Measurements from ENCODE around the gene NOS1AP.

The NOS1AP gene

DNA sequence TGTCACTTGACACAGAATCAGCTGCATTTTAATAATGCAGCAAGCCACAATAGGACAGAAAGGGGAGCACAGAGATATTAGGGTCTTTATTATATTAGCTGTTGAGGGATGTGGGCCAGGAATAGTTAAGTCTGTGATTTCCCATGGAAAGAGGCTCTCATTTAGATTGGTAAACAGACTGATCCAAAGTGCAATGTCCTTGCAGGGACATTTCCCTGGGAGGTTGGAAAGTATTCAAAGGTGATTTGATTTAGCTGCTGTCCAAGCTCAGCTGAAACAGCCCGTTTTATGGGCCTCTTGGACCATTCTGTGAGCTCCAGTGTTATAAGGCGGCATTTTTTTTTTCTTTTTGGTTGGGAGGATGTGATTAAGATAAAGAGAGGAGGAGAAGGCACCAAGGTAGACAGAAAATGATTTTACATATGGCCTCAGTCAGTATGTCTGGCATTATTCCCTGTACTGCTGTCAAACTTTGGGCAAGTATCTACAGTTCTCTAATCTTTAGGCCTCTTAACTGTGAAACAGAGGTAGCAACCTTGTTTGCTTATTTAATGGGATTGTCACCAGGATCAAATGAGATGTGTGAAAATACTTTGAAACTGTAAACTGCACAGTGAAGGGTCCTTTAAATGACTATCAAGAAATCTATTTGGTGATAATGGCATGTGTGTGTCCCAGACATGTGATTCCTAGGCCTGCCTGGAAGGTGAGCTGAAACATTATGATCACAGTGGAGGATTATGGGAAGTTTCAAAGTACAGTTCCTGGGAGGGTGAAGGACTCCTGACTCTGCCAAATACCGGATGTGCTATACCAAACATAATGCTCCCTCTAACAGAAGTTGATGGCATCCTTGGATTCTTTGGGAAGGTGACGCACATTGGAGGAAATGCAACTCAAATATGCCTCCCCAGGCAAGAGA is 62.2 kb downstream of the NOS1AP start:
- H3K4me3 ChIP-seq (ENCODE audit: insufficient read depth in 1 of 2, low read depth in 1 of 2, low read length in 2 of 2) = no peak overlapping the region

DNA sequence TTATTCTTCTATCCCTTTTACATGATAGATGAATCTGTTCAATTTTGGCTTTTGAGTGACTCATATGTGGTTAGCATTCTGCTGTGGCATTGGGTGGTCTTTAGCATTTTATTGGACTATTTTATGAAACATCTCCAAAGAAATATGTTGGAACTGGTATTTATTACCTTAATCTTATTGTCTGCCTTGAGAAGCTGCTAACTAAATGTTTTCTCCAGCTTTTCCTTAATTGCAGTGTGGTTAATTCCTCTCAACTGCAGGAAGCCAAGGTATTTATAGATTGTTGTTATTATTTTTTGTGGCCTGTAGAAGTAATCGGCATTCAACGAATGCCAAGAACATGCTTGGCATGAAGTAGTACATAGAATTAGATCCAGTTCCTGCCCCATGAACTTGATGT is 64.1 kb downstream of the NOS1AP start:
- WGBS = 36% methylated on average over 2 of the region's 2 CpGs
- Histone ChIP-seq H3K4me3 (ENCODE audit: insufficient read depth in 1 of 2, low read depth in 1 of 2, low read length in 2 of 2) (no peak overlapping the region), H3K18ac (ENCODE audit: low read depth in 1 of 2, low read length in 2 of 2) (no peak overlapping the region), H4K91ac (ENCODE audit: low read length) (no peak overlapping the region), H3K36me3 (ENCODE audit: control insufficient read depth in 1 of 2, insufficient read depth in 2 of 2, low read depth in 1 of 2, low read length in 2 of 2) (peaks cover 0 to under 1% of the 10 kb centered on the region in 2 experiments), H4K8ac (ENCODE audit: low read length) (no peak overlapping the region), H2BK5ac (ENCODE audit: low read depth, low read length, poor library complexity, severe bottlenecking) (no peak overlapping the region), H3K9ac (ENCODE audit: low read length) (no peak overlapping the region), H3K4ac (ENCODE audit: low read depth in 1 of 2, low read length in 2 of 2) (no peak overlapping the region), H2BK120ac (ENCODE audit: low read depth, low read length) (no peak overlapping the region), H3K4me1 (ENCODE audit: control insufficient read depth, insufficient read depth, low read depth, low read length) (peaks cover 8% of the 10 kb centered on the region), H3K79me1 (replicated peaks; ENCODE audit: low read length, poor library complexity, severe bottlenecking) (peaks cover 2% of the 10 kb centered on the region), H2BK15ac (ENCODE audit: low read depth, poor library complexity, severe bottlenecking) (no peak overlapping the region), H3K27me3 (ENCODE audit: control insufficient read depth in 1 of 2, insufficient read depth in 1 of 2, low read length in 2 of 2) (no peaks in the 10 kb centered on the region), H2AK5ac (ENCODE audit: low read length, severe bottlenecking) (no peak overlapping the region), H3K9me3 (ENCODE audit: control insufficient read depth, low read length) (no peaks in the 10 kb centered on the region), H3K27ac (ENCODE audit: low read length, poor library complexity, severe bottlenecking) (no peak overlapping the region), H2BK12ac (ENCODE audit: low read length in 2 of 2) (no peak overlapping the region), H3K4me2 (ENCODE audit: low read length, poor library complexity, severe bottlenecking) (no peak overlapping the region), H2AFZ (ENCODE audit: low read depth, low read length) (no peak overlapping the region), H3K23ac (ENCODE audit: low read length in 2 of 2) (no peak overlapping the region), H3K14ac (ENCODE audit: low read length in 2 of 2) (no peak overlapping the region)
- no peak for DNase-seq

More for the DNA sequence above, 62.2 kb downstream of the NOS1AP start:
- H3K14ac ChIP-seq (ENCODE audit: low read length in 2 of 2) = no peak overlapping the region
- no peaks in the 10 kb centered on the region for H3K4me1 ChIP-seq (ENCODE audit: control insufficient read depth, insufficient read depth, low read depth, low read length)
- no peak overlapping the region for H2BK120ac ChIP-seq (ENCODE audit: low read depth, low read length)
- no peak overlapping the region for H2BK12ac ChIP-seq (ENCODE audit: low read length in 2 of 2)
- H2BK15ac ChIP-seq (ENCODE audit: low read depth, poor library complexity, severe bottlenecking) = no peak overlapping the region
- H3K27me3 ChIP-seq (ENCODE audit: control insufficient read depth in 1 of 2, insufficient read depth in 1 of 2, low read length in 2 of 2) = no peaks in the 10 kb centered on the region
- no peak overlapping the region for H3K4ac ChIP-seq (ENCODE audit: low read depth in 1 of 2, low read length in 2 of 2)
- no peaks in the 10 kb centered on the region for H3K79me1 ChIP-seq (replicated peaks; ENCODE audit: low read length, poor library complexity, severe bottlenecking)
- H3K23ac ChIP-seq (ENCODE audit: low read length in 2 of 2) = no peak overlapping the region
- H4K91ac ChIP-seq (ENCODE audit: low read length) = no peak overlapping the region
- no peak overlapping the region for H3K18ac ChIP-seq (ENCODE audit: low read depth in 1 of 2, low read length in 2 of 2)
- WGBS = 57% methylated on average over 3 of the region's 4 CpGs
- H3K36me3 ChIP-seq (ENCODE audit: control insufficient read depth in 1 of 2, insufficient read depth in 2 of 2, low read depth in 1 of 2, low read length in 2 of 2) = no peaks in the 10 kb centered on the region
- no peak overlapping the region for H2BK5ac ChIP-seq (ENCODE audit: low read depth, low read length, poor library complexity, severe bottlenecking)
- H2AFZ ChIP-seq (ENCODE audit: low read depth, low read length) = no peak overlapping the region
- no peak overlapping the region for H4K8ac ChIP-seq (ENCODE audit: low read length)
- no peak for DNase-seq
- no peak overlapping the region for H3K27ac ChIP-seq (ENCODE audit: low read length, poor library complexity, severe bottlenecking)
- H3K9ac ChIP-seq (ENCODE audit: low read length) = no peak overlapping the region
- no peaks in the 10 kb centered on the region for H3K9me3 ChIP-seq (ENCODE audit: control insufficient read depth, low read length)
- no peak overlapping the region for H2AK5ac ChIP-seq (ENCODE audit: low read length, severe bottlenecking)
- no peak overlapping the region for H3K4me2 ChIP-seq (ENCODE audit: low read length, poor library complexity, severe bottlenecking)

DNA sequence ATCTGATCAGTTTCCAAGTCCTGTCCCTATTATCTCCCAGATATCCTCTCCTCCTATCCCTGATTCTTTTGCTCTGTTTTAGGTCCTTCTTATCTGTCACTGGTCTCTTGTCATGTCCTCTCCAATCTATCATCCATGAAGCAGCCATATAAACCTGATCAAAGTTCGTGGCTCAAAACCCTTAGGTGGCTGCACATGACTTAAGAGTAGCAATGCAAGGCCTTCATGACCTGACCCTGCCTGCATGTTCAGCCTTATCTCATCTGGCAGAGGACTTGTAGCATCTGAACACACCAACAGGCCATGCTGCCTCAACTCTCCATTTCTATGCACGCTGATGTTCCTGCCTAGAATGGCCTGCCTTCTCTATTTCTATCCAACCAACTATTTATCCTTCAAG is 65.2 kb downstream of the NOS1AP start:
- Histone ChIP-seq H3K4me3 (ENCODE audit: insufficient read depth in 1 of 2, low read depth in 1 of 2, low read length in 2 of 2) (no peak overlapping the region), H4K91ac (ENCODE audit: low read length) (no peak overlapping the region), H3K18ac (ENCODE audit: low read depth in 1 of 2, low read length in 2 of 2) (no peak overlapping the region), H3K79me1 (replicated peaks; ENCODE audit: low read length, poor library complexity, severe bottlenecking) (peaks cover 5% of the 10 kb centered on the region), H2BK15ac (ENCODE audit: low read depth, poor library complexity, severe bottlenecking) (no peak overlapping the region), H2BK12ac (ENCODE audit: low read length in 2 of 2) (no peak overlapping the region), H2AFZ (ENCODE audit: low read depth, low read length) (no peak overlapping the region), H3K9ac (ENCODE audit: low read length) (no peak overlapping the region), H3K27ac (ENCODE audit: low read length, poor library complexity, severe bottlenecking) (no peak overlapping the region), H3K9me3 (ENCODE audit: control insufficient read depth, low read length) (no peaks in the 10 kb centered on the region), H4K8ac (ENCODE audit: low read length) (no peak overlapping the region), H2AK5ac (ENCODE audit: low read length, severe bottlenecking) (no peak overlapping the region), H3K27me3 (ENCODE audit: control insufficient read depth in 1 of 2, insufficient read depth in 1 of 2, low read length in 2 of 2) (no peaks in the 10 kb centered on the region), H3K14ac (ENCODE audit: low read length in 2 of 2) (peak overlapping the region in 1 of 2 experiments; percentile 19), H3K4me2 (ENCODE audit: low read length, poor library complexity, severe bottlenecking) (no peak overlapping the region), H3K4ac (ENCODE audit: low read depth in 1 of 2, low read length in 2 of 2) (no peak overlapping the region), H3K4me1 (ENCODE audit: control insufficient read depth, insufficient read depth, low read depth, low read length) (peaks cover 9% of the 10 kb centered on the region), H2BK5ac (ENCODE audit: low read depth, low read length, poor library complexity, severe bottlenecking) (no peak overlapping the region), H3K36me3 (ENCODE audit: control insufficient read depth in 1 of 2, insufficient read depth in 2 of 2, low read depth in 1 of 2, low read length in 2 of 2) (peaks cover 0 to 3% of the 10 kb centered on the region in 2 experiments), H2BK120ac (ENCODE audit: low read depth, low read length) (no peak overlapping the region), H3K23ac (ENCODE audit: low read length in 2 of 2) (no peak overlapping the region)
- no peak for DNase-seq
- 92% methylated on average over 2 of the region's 2 CpGs for WGBS

- 96% methylated on average over 4 of the region's 4 CpGs for WGBS
- no peak overlapping the region for H3K4me3 ChIP-seq (ENCODE audit: insufficient read depth in 1 of 2, low read depth in 1 of 2, low read length in 2 of 2)
- H2BK15ac ChIP-seq (ENCODE audit: low read depth, poor library complexity, severe bottlenecking) = no peak overlapping the region
- peaks cover 0 to 3% of the 10 kb centered on the region in 2 experiments for H3K36me3 ChIP-seq (ENCODE audit: control insufficient read depth in 1 of 2, insufficient read depth in 2 of 2, low read depth in 1 of 2, low read length in 2 of 2)
- no peak overlapping the region for H2AFZ ChIP-seq (ENCODE audit: low read depth, low read length)
- H2BK5ac ChIP-seq (ENCODE audit: low read depth, low read length, poor library complexity, severe bottlenecking) = no peak overlapping the region
- peaks cover 5% of the 10 kb centered on the region for H3K79me1 ChIP-seq (replicated peaks; ENCODE audit: low read length, poor library complexity, severe bottlenecking)
- no peak overlapping the region for H3K9ac ChIP-seq (ENCODE audit: low read length)
- no peak overlapping the region for H3K4ac ChIP-seq (ENCODE audit: low read depth in 1 of 2, low read length in 2 of 2)
- no peak overlapping the region for H2BK120ac ChIP-seq (ENCODE audit: low read depth, low read length)
- H3K27ac ChIP-seq (ENCODE audit: low read length, poor library complexity, severe bottlenecking) = no peak overlapping the region
- H3K4me1 ChIP-seq (ENCODE audit: control insufficient read depth, insufficient read depth, low read depth, low read length) = peaks cover 9% of the 10 kb centered on the region
- H4K91ac ChIP-seq (ENCODE audit: low read length) = no peak overlapping the region
- peak overlapping the region; percentile 16 for H2AK5ac ChIP-seq (ENCODE audit: low read length, severe bottlenecking)
- H3K9me3 ChIP-seq (ENCODE audit: control insufficient read depth, low read length) = no peaks in the 10 kb centered on the region
- H4K8ac ChIP-seq (ENCODE audit: low read length) = no peak overlapping the region
- no peak overlapping the region for H3K14ac ChIP-seq (ENCODE audit: low read length in 2 of 2)
- no peak for DNase-seq
- no peak overlapping the region for H3K18ac ChIP-seq (ENCODE audit: low read depth in 1 of 2, low read length in 2 of 2)
- H2BK12ac ChIP-seq (ENCODE audit: low read length in 2 of 2) = no peak overlapping the region
- no peak overlapping the region for H3K4me2 ChIP-seq (ENCODE audit: low read length, poor library complexity, severe bottlenecking)
- H3K23ac ChIP-seq (ENCODE audit: low read length in 2 of 2) = no peak overlapping the region
- no peaks in the 10 kb centered on the region for H3K27me3 ChIP-seq (ENCODE audit: control insufficient read depth in 1 of 2, insufficient read depth in 1 of 2, low read length in 2 of 2)
Observed at GRCh38 chr1:162135271-162135775, 65.8 kb downstream of the NOS1AP start.
